ENCODE results near the gene ZNF783. TPM values are rescaled to one million over a fixed set of nuclear protein-coding genes. Genes with fewer than 3 reads are reported as not detected.
"Not testable (repeated sequence)": the region's sequence is repeated elsewhere in the genome, so short reads cannot be mapped to it uniquely, and the experiment has no call there.

ZNF783 gene
- total RNA-seq, 1 experiment from 2014 or later, result 3.7 TPM

GRCh38 chr7:149300620-149301285, 38.8 kb downstream of the ZNF783 start:
- DNase-seq (ENCODE audit: low spot score), result no peak

GRCh38 chr7:149302222-149302621, 40.2 kb downstream of the ZNF783 start:
- no peak for DNase-seq (ENCODE audit: low spot score)

- DNase-seq (ENCODE audit: low spot score), result no peak
Measured at GRCh38 chr7:149302865-149303264, 40.9 kb downstream of the ZNF783 start.

GRCh38 chr7:149304006-149304405, 42.0 kb downstream of the ZNF783 start:
- no peak for DNase-seq (ENCODE audit: low spot score)

GRCh38 chr7:149306854-149307253, 44.9 kb downstream of the ZNF783 start:
- no peak for DNase-seq (ENCODE audit: low spot score)

- no peak for DNase-seq (ENCODE audit: low spot score)
Measured at GRCh38 chr7:149307775-149308501, 45.9 kb downstream of the ZNF783 start.

GRCh38 chr7:149310113-149310836, 48.3 kb downstream of the ZNF783 start:
- peak; percentile 81 for DNase-seq (ENCODE audit: low spot score)

GRCh38 chr7:149310990-149311573, 49.1 kb downstream of the ZNF783 start:
- DNase-seq (ENCODE audit: low spot score), result no peak

GRCh38 chr7:149313981-149314380, 52.0 kb downstream of the ZNF783 start:
- no peak for DNase-seq (ENCODE audit: low spot score)

- no peak for DNase-seq (ENCODE audit: low spot score)
Measured at GRCh38 chr7:149316606-149317005, 54.6 kb downstream of the ZNF783 start.

- no peak for DNase-seq (ENCODE audit: low spot score)
Measured at GRCh38 chr7:149317496-149317895, 55.5 kb downstream of the ZNF783 start.

GRCh38 chr7:149317986-149318672, 56.1 kb downstream of the ZNF783 start:
- no peak for DNase-seq (ENCODE audit: low spot score)

GRCh38 chr7:149319376-149319775, 57.4 kb downstream of the ZNF783 start:
- DNase-seq (ENCODE audit: low spot score), result no peak

- no peak for DNase-seq (ENCODE audit: low spot score)
Measured at GRCh38 chr7:149320313-149321124, 58.5 kb downstream of the ZNF783 start.

GRCh38 chr7:149321125-149321905, 59.3 kb downstream of the ZNF783 start:
- not testable (repeated sequence) for DNase-seq (ENCODE audit: low spot score)

- peak; percentile 10 for DNase-seq (ENCODE audit: low spot score)
Measured at GRCh38 chr7:149321978-149322541, 60.1 kb downstream of the ZNF783 start.

GRCh38 chr7:149322737-149323136, 60.7 kb downstream of the ZNF783 start:
- DNase-seq (ENCODE audit: low spot score), result no peak

- DNase-seq (ENCODE audit: low spot score), result no peak
Measured at GRCh38 chr7:149325248-149325647, 63.3 kb downstream of the ZNF783 start.

- DNase-seq (ENCODE audit: low spot score), result no peak
Measured at GRCh38 chr7:149329265-149329664, 67.3 kb downstream of the ZNF783 start.

All from A172 (cell line).